ENCODE data around the gene TAP1. TPM values are rescaled to one million over a fixed set of nuclear protein-coding genes. Genes with fewer than 3 reads are reported as not detected.

The TAP1 gene
- total and polyA plus RNA-seq, 2 donors (not counting 3 experiments of a cell fraction or from before 2014, with no cell fraction given) = 15.6 to 25.9 TPM

DNA sequence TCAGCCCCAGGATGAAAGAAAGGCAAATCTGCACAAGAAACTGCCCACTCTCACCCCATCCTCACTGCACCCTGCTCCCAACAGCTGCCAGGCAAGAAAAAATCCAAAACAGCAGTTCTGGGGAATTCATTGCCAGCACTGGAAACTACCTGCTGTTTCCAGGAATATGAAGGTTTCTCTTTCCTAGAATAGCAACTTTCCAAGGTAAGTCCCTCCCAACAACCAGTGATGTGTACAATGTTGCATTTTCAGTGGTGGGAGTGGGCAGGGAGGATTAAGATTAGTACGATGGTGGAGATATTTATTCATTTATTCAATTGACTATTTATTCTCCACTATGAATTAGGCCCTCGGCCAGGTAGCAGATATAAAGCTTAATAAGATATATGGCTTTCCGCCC is 26.5 kb downstream of the TAP1 start:
- H3K9me1 ChIP-seq (replicated peaks; ENCODE audit: control insufficient read depth, extremely low read depth, insufficient read depth, low read length) = no peaks in the 10 kb centered on the region
- no peak overlapping the region for H3K9ac ChIP-seq (replicated peaks; ENCODE audit: extremely low read depth, insufficient read depth, low read length)
- FAIRE-seq (no peak), DNase-seq (ENCODE audit: low read depth, low spot score) (no peak)
- H3K27me3 ChIP-seq (ENCODE audit: control insufficient read depth in 2 of 2, insufficient read depth in 2 of 2, low read length in 2 of 2) = no peaks in the 10 kb centered on the region
- TF ChIP-seq POLR2AphosphoS5 (IDR thresholded peaks at IDR 0.05; ENCODE audit: insufficient read depth, low read depth, low read length) (no peak), EZH2 (IDR thresholded peaks at IDR 0.05; ENCODE audit: borderline replicate concordance, low read depth, low read length, severe bottlenecking) (no peak)
- no peaks in the 10 kb centered on the region for H3K79me2 ChIP-seq (ENCODE audit: control insufficient read depth, insufficient read depth, low read length)
- H3K27ac ChIP-seq (ENCODE audit: insufficient read depth, low read depth, low read length) = no peak overlapping the region
- no peaks in the 10 kb centered on the region for H3K9me3 ChIP-seq (replicated peaks; ENCODE audit: control insufficient read depth, insufficient read depth, low read length)
- CTCF ChIA-PET = interaction anchor here (1.4 to 6.7 kb wide), 6 partner anchors 11 to 158 kb away, joined by 3 to 188 read pairs (median 24); partner anchors contain the start of genes PSMB9, TAP1 and TAP2
- no peaks in the 10 kb centered on the region for H3K4me1 ChIP-seq (ENCODE audit: control insufficient read depth, extremely low read depth, insufficient read depth, low read length)
- dilution Hi-C loops (cut with MboI; ENCODE audit: extremely low pct_ligation_motif_present, low sequenced_read_pairs) = no loop called here
- intact Hi-C loops (cut with micrococcal nuclease) = no loop called here
- H3K4me2 ChIP-seq (ENCODE audit: insufficient read depth, low read length) = no peak overlapping the region
- H3K36me3 ChIP-seq (ENCODE audit: control insufficient read depth in 2 of 2, extremely low read depth in 1 of 2, insufficient read depth in 2 of 2, low read length in 2 of 2) = peaks cover 2 to 8% of the 10 kb centered on the region in 2 experiments
- BruUV-seq (replicated peaks) = no TSS peak
- H4K20me1 ChIP-seq (replicated peaks; ENCODE audit: control insufficient read depth, extremely low read depth, insufficient read depth, low read length) = no peaks in the 10 kb centered on the region
- H2AFZ ChIP-seq (ENCODE audit: low read depth, low read length) = no peak overlapping the region
- POLR2A ChIA-PET = no interaction called here
- no peak overlapping the region for H3K4me3 ChIP-seq (replicated peaks in 1 of 3; ENCODE audit: insufficient read depth in 1 of 3, low read depth in 1 of 3, low read length in 3 of 3)

DNA sequence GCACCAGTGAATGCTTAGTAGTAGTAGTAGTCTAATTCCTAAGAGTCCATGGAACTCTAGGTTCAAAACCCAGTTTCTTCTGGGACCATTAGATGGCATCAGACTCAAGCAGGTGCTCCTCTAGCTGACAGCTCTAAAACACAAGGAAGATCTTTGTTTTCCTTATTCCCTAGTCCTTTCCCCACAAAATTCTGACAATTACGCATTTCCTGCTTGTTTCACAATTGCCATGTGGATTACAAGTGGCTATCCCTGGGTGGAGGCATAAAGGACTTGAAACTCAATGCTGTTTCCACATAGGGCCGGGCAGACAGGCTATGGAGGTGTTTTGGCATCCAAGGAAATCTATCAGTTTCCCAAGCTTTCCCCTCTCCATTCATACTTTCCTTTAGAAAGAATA is 27.5 kb downstream of the TAP1 start:
- no peak overlapping the region for H2AFZ ChIP-seq (ENCODE audit: low read depth, low read length)
- peaks cover 2 to 8% of the 10 kb centered on the region in 2 experiments for H3K36me3 ChIP-seq (ENCODE audit: control insufficient read depth in 2 of 2, extremely low read depth in 1 of 2, insufficient read depth in 2 of 2, low read length in 2 of 2)
- no peaks in the 10 kb centered on the region for H4K20me1 ChIP-seq (replicated peaks; ENCODE audit: control insufficient read depth, extremely low read depth, insufficient read depth, low read length)
- POLR2A ChIA-PET = no interaction called here
- no peak overlapping the region for H3K27ac ChIP-seq (ENCODE audit: insufficient read depth, low read depth, low read length)
- peak; percentile 48 for DNase-seq (ENCODE audit: low read depth, low spot score)
- intact Hi-C loops (cut with micrococcal nuclease) (loop anchor here (1.0 kb wide), 2 partner anchors 28 to 42 kb away; partner anchors contain the start of gene PSMB9), dilution Hi-C loops (cut with MboI; ENCODE audit: extremely low pct_ligation_motif_present, low sequenced_read_pairs) (no loop called here)
- FAIRE-seq = peak; percentile 87
- H3K4me2 ChIP-seq (ENCODE audit: insufficient read depth, low read length) = no peak overlapping the region
- H3K79me2 ChIP-seq (ENCODE audit: control insufficient read depth, insufficient read depth, low read length) = no peaks in the 10 kb centered on the region
- H3K9me1 ChIP-seq (replicated peaks; ENCODE audit: control insufficient read depth, extremely low read depth, insufficient read depth, low read length) = no peaks in the 10 kb centered on the region
- H3K4me1 ChIP-seq (ENCODE audit: control insufficient read depth, extremely low read depth, insufficient read depth, low read length) = no peaks in the 10 kb centered on the region
- H3K4me3 ChIP-seq (replicated peaks in 1 of 3; ENCODE audit: insufficient read depth in 1 of 3, low read depth in 1 of 3, low read length in 3 of 3) = no peak overlapping the region
- no peaks in the 10 kb centered on the region for H3K9me3 ChIP-seq (replicated peaks; ENCODE audit: control insufficient read depth, insufficient read depth, low read length)
- TSS peak; percentile 10 for BruUV-seq (replicated peaks)
- no peaks in the 10 kb centered on the region for H3K27me3 ChIP-seq (ENCODE audit: control insufficient read depth in 2 of 2, insufficient read depth in 2 of 2, low read length in 2 of 2)
- TF ChIP-seq, protein P1, sequence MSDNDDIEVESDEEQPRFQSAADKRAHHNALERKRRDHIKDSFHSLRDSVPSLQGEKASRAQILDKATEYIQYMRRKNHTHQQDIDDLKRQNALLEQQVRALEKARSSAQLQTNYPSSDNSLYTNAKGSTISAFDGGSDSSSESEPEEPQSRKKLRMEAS (IDR thresholded peaks at IDR 0.05; ENCODE audit: insufficient read depth, insufficient read length) = no peak
- TF ChIP-seq GATA2 (IDR thresholded peaks at IDR 0.05; ENCODE audit: insufficient read depth, insufficient read length, low read depth, low read length) = no peak
- TF ChIP-seq POLR2A (IDR thresholded peaks at IDR 0.05; ENCODE audit: low read depth, low read length) = no peak
- TF ChIP-seq CTCF (IDR thresholded peaks at IDR 0.05; ENCODE audit: extremely low read depth in 1 of 2, insufficient read depth in 1 of 2, low read depth in 1 of 2, low read length in 2 of 2) = peak; percentile 13 to 20
- CTCF ChIA-PET = interaction anchor here (1.1 to 6.7 kb wide), 13 partner anchors 9 to 159 kb away, joined by 3 to 188 read pairs (median 6); partner anchors contain the start of genes HLA-DMA, PSMB9, TAP1 and TAP2
- no peak overlapping the region for H3K9ac ChIP-seq (replicated peaks; ENCODE audit: extremely low read depth, insufficient read depth, low read length)
